Panc1 (cell line): ENCODE results near the gene PRKCQ. TPM values are rescaled to one million over a fixed set of nuclear protein-coding genes. Genes with fewer than 3 reads are reported as not detected.

Experiments
- ATAC-seq: fragments of 200-7000 bp; cut with Tn5 transposase; 2 replicates; pipeline ENCODE4 v1.9.1; 2020; ENCODE audit warnings: mild to moderate bottlenecking, moderate library complexity
- BruUV-seq: library from RNA; stranded (reverse); fragments of 400-500 nt; replicated peaks from 2 replicates; lab custom pipeline; 2021; lab: Mats Ljungman, UMichigan
- CTCF ChIA-PET: fragments of 300-600 bp; sonication (Branson Sonifier 250); formaldehyde crosslinking; loops from one replicate; lab custom pipeline; 2022; ENCODE audit warnings: antibody characterized with exemption; lab: Charles Lee
- POLR2A ChIA-PET: fragments of 300-600 bp; sonication (Branson Sonifier 250); formaldehyde crosslinking; loops from one replicate; lab custom pipeline; 2022; ENCODE audit warnings: antibody characterized with exemption; lab: Charles Lee
- DNase-seq: peaks from one replicate; pipeline ENCODE4 v3.0.0-alpha.2; 2010; ENCODE audit warnings: low read depth, low spot score
- H3K27ac ChIP-seq: 2 replicates; pipeline ENCODE4 v1.5.1; 2011; ENCODE audit warnings: mild to moderate bottlenecking, low read length, inconsistent platforms
- H3K27me3 ChIP-seq: fragments of 200-500 bp; sonication (Bioruptor generic); 2 replicates; pipeline ENCODE4 v1.6.0; 2014; ENCODE audit warnings: low read length, inconsistent platforms; ENCODE audit not compliant: control insufficient read depth, insufficient read depth
- H3K36me3 ChIP-seq: fragments of 200-500 bp; sonication (Bioruptor generic); 2 replicates; pipeline ENCODE4 v1.5.1; 2014; ENCODE audit warnings: inconsistent platforms, mild to moderate bottlenecking, low read length, moderate library complexity; ENCODE audit not compliant: control insufficient read depth, insufficient read depth
- H3K4me1 ChIP-seq: 2 replicates; pipeline ENCODE4 v1.5.1; 2011; ENCODE audit warnings: inconsistent platforms, mild to moderate bottlenecking, low read length, moderate library complexity; ENCODE audit not compliant: control insufficient read depth, insufficient read depth
- H3K4me3 ChIP-seq, 2 experiments: 2 replicates each; pipeline ENCODE4 v1.5.1; 2011 to 2012; ENCODE audit warnings: low read depth in 2 of 2, low read length in 2 of 2, mild to moderate bottlenecking in 2 of 2, inconsistent platforms in 1 of 2, moderate library complexity in 1 of 2
- H3K9me3 ChIP-seq: fragments of 200-500 bp; sonication (Bioruptor generic); 2 replicates; pipeline ENCODE4 v1.5.1; 2014; ENCODE audit warnings: low read depth, mild to moderate bottlenecking, inconsistent platforms, low read length, moderate library complexity; ENCODE audit not compliant: control insufficient read depth, insufficient read depth
- POLR2AphosphoS5 ChIP-seq: IDR thresholded peaks from 2 replicates; pipeline ENCODE4 v1.6.1; 2012; ENCODE audit warnings: mild to moderate bottlenecking, low read depth, low read length, moderate library complexity
- SIN3A ChIP-seq: IDR thresholded peaks from 2 replicates; pipeline ENCODE4 v1.6.1; 2012; ENCODE audit warnings: low read depth, mild to moderate bottlenecking, low read length, moderate library complexity, borderline replicate concordance; ENCODE audit not compliant: insufficient read depth
- TCF7L2 ChIP-seq: IDR thresholded peaks from 2 replicates; pipeline ENCODE4 v1.6.1; 2011; ENCODE audit warnings: mild to moderate bottlenecking, low read depth, low read length, inconsistent platforms
- in situ Hi-C: cut with HindIII; loops from 2 replicates; pipeline ENCODE4 v1.10.0; 2016; ENCODE audit warnings: low sequenced_read_pairs, low pct_unique_long_range_greater_than_20kb
- intact Hi-C: fragments of 100-400 bp; cut with micrococcal nuclease; formaldehyde crosslinking; loops from one replicate; pipeline ENCODE4 v1.10.0; 2022; ENCODE audit not compliant: unreplicated experiment
- total RNA-seq: library from RNA; stranded (reverse); gene quantifications from one replicate; pipeline ENCODE4 v1.2.1, GENCODE V29; 2021; ENCODE audit not compliant: unreplicated experiment
- TF ChIP-seq, protein P1 (sequence below), 2 experiments: IDR thresholded peaks; 2 replicates each; pipeline ENCODE4 v1.6.1; 2011 to 2012; ENCODE audit warnings: low read depth in 2 of 2, control low read depth in 1 of 2, low read length in 1 of 2, mild to moderate bottlenecking in 1 of 2, moderate library complexity in 1 of 2; ENCODE audit not compliant: insufficient read depth in 1 of 2
- TF ChIP-seq, protein P2 (sequence below): fragments of 450-650 bp; IDR thresholded peaks from 2 replicates; pipeline ENCODE4 v1.5.1; 2017; ENCODE audit warnings: mild to moderate bottlenecking

The PRKCQ gene
- total RNA-seq, 1 experiment from 2014 or later, result 0.23 TPM

DNA sequence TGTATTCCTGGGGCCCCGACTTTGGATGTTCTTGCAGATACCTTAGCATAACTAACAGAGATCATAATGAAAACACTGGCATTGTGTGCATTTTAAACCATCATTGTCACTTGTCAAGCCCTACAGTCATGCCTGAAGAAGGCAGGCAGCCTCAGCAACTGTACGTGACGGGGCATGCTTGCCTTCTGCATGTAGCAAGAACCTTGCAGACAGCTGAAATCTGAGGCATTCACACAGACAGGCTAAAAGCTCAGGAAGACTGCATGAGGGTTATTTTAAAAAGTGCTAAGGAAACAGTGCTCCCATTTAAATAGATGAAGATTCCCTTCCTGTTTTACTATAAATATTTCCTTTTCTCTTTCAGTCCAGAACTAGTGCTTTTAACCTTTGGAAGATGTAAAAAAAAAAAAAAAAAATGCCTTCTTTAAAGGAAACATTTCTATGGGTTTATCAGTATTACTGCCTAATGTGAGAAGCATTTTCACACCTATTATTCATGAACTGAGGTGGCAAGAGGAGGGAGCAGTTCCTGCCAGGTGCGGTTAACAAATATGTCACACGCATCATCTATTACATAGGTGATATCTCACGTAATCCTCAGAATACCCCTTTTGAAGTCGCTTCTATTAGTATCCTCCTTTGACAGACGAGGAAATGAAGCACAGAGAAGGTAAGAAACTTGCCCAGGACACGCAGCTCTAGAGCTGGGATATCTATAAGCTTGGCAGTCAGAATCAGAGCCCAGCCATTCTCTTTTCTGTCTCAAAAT lies 88.1 kb downstream of the PRKCQ start:
- in situ Hi-C loops (no loop called here), intact Hi-C loops (no loop called here)
- TF ChIP-seq POLR2AphosphoS5, result no peak
- TF ChIP-seq, protein P1, sequence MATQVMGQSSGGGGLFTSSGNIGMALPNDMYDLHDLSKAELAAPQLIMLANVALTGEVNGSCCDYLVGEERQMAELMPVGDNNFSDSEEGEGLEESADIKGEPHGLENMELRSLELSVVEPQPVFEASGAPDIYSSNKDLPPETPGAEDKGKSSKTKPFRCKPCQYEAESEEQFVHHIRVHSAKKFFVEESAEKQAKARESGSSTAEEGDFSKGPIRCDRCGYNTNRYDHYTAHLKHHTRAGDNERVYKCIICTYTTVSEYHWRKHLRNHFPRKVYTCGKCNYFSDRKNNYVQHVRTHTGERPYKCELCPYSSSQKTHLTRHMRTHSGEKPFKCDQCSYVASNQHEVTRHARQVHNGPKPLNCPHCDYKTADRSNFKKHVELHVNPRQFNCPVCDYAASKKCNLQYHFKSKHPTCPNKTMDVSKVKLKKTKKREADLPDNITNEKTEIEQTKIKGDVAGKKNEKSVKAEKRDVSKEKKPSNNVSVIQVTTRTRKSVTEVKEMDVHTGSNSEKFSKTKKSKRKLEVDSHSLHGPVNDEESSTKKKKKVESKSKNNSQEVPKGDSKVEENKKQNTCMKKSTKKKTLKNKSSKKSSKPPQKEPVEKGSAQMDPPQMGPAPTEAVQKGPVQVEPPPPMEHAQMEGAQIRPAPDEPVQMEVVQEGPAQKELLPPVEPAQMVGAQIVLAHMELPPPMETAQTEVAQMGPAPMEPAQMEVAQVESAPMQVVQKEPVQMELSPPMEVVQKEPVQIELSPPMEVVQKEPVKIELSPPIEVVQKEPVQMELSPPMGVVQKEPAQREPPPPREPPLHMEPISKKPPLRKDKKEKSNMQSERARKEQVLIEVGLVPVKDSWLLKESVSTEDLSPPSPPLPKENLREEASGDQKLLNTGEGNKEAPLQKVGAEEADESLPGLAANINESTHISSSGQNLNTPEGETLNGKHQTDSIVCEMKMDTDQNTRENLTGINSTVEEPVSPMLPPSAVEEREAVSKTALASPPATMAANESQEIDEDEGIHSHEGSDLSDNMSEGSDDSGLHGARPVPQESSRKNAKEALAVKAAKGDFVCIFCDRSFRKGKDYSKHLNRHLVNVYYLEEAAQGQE (IDR thresholded peaks at IDR 0.05; ENCODE audit: insufficient read depth in 1 of 2, low read depth in 2 of 2, low read length in 1 of 2), result no peak
- Histone ChIP-seq H3K9me3 (no peaks in the 10 kb centered on the region), H3K4me1 (no peaks in the 10 kb centered on the region), H3K27ac (no peak overlapping the region), H3K27me3 (peaks cover 4% of the 10 kb centered on the region; the same call in 1 of the 2 replicates), H3K4me3 (no peak overlapping the region), H3K36me3 (no peaks in the 10 kb centered on the region)
- CTCF ChIA-PET, result no interaction called here
- ATAC-seq, result no peak
- POLR2A ChIA-PET, result no interaction called here
- BruUV-seq, result no TSS peak
- DNase-seq, result no peak

DNA sequence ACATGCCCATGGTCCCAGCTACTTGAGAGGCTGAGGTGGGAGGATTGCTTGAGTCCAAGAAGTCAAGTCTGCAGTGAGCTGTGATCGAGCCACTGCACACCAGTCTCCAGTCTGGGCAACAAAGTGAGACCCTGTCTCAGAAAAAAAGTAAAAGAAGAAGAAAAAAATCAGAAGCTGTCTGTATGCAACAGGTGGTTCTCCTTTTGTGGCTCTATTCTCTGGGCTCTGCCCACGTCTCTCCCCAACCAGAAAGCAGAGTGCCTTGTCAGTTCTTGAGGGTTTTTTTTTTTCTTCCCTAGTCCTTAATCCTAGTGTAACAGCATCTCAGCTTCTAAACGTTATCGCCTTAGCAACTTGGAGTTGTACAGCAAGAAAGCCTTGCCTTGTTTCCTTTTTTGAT lies 89.5 kb downstream of the PRKCQ start:
- in situ Hi-C loops, result no loop called here
- DNase-seq (no peak), ATAC-seq (no peak)
- Histone ChIP-seq H3K4me3 (no peak overlapping the region), H3K9me3 (no peaks in the 10 kb centered on the region), H3K27me3 (peaks cover 4% of the 10 kb centered on the region; the same call in 1 of the 2 replicates), H3K36me3 (no peaks in the 10 kb centered on the region), H3K4me1 (no peaks in the 10 kb centered on the region), H3K27ac (no peak overlapping the region)
- CTCF ChIA-PET, result no interaction called here
- intact Hi-C loops, result no loop called here
- no TSS peak for BruUV-seq
- no peak for TF ChIP-seq SIN3A
- no peak for TF ChIP-seq POLR2AphosphoS5
- TF ChIP-seq, protein P1 (IDR thresholded peaks at IDR 0.05; ENCODE audit: insufficient read depth in 1 of 2, low read depth in 2 of 2, low read length in 1 of 2), result no peak
- TF ChIP-seq, protein P2, sequence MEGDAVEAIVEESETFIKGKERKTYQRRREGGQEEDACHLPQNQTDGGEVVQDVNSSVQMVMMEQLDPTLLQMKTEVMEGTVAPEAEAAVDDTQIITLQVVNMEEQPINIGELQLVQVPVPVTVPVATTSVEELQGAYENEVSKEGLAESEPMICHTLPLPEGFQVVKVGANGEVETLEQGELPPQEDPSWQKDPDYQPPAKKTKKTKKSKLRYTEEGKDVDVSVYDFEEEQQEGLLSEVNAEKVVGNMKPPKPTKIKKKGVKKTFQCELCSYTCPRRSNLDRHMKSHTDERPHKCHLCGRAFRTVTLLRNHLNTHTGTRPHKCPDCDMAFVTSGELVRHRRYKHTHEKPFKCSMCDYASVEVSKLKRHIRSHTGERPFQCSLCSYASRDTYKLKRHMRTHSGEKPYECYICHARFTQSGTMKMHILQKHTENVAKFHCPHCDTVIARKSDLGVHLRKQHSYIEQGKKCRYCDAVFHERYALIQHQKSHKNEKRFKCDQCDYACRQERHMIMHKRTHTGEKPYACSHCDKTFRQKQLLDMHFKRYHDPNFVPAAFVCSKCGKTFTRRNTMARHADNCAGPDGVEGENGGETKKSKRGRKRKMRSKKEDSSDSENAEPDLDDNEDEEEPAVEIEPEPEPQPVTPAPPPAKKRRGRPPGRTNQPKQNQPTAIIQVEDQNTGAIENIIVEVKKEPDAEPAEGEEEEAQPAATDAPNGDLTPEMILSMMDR, result no peak
- TF ChIP-seq TCF7L2, result no peak
- POLR2A ChIA-PET, result no interaction called here
